ENCODE results near the gene SRSF6. TPM values are rescaled to one million over a fixed set of nuclear protein-coding genes. Genes with fewer than 3 reads are reported as not detected.

Gene SRSF6
- polyA plus RNA-seq, 2 of the 4 experiments (the other 2 are of a cell fraction): 99.3 to 145 TPM

GRCh38 chr20:43408848-43409576 is 48.7 kb upstream of the SRSF6 start (continued):
- TF ChIP-seq PBX3 (IDR thresholded peaks at IDR 0.05): no peak
- TF ChIP-seq RAD21 (conservative IDR thresholded peaks at IDR 0.05 in 1 of 2, IDR thresholded peaks at IDR 0.05 in 1 of 2): peak; percentile 59 to 84
- TF ChIP-seq ZNF302 (CRISPR knock-in tag; IDR thresholded peaks at IDR 0.05): no peak
- TF ChIP-seq KDM1A (IDR thresholded peaks at IDR 0.05; ENCODE audit: low read depth): no peak

- no peaks in the 10 kb centered on the region for H3K4me1 ChIP-seq
- no peak overlapping the region for H3K4me2 ChIP-seq
- ChIA-PET CTCF (interaction anchor here (0.6 to 1.4 kb wide), 4 partner anchors 20 to 1675 kb away, joined by 3 to 5 read pairs (median 3); no protein-coding TSS in a partner anchor), POLR2A (interaction anchor here (0.7 kb wide), 1 partner anchor 993 kb away, joined by 3 read pairs; no protein-coding TSS in a partner anchor)
- peaks cover 22% of the 10 kb centered on the region for H3K9me3 ChIP-seq
- H3K4me3 ChIP-seq: no peak overlapping the region
- no peak for TF ChIP-seq ZC3H11A (IDR thresholded peaks at IDR 0.05)
- no peak for TF ChIP-seq RFX5 (IDR thresholded peaks at IDR 0.05)
- TF ChIP-seq HES2 (IDR thresholded peaks at IDR 0.05): no peak
- TF ChIP-seq HOXB5 (CRISPR knock-in tag; IDR thresholded peaks at IDR 0.05): no peak
- no peak for TF ChIP-seq SREBF2 (IDR thresholded peaks at IDR 0.05)
- TF ChIP-seq JUN (IDR thresholded peaks at IDR 0.05): no peak
- no peak for TF ChIP-seq NFE2L2 (conservative IDR thresholded peaks at IDR 0.05; ENCODE audit: low read length)
- no peak for TF ChIP-seq FOXS1 (CRISPR knock-in tag; IDR thresholded peaks at IDR 0.05)
- no peak for TF ChIP-seq MYC (IDR thresholded peaks at IDR 0.05; ENCODE audit: borderline replicate concordance, low read length)
- TF ChIP-seq NR3C1 (IDR thresholded peaks at IDR 0.05): no peak
- TF ChIP-seq RNF2 (IDR thresholded peaks at IDR 0.05; ENCODE audit: borderline replicate concordance, low read depth): no peak
- TF ChIP-seq MAX (IDR thresholded peaks at IDR 0.05): no peak
- no peak for TF ChIP-seq TP53 (CRISPR knock-in tag; IDR thresholded peaks at IDR 0.05)
- no peak for TF ChIP-seq SMC3 (IDR thresholded peaks at IDR 0.05)
- no peak for TF ChIP-seq CTCF (IDR thresholded peaks at IDR 0.05)
- TF ChIP-seq FOSL2 (IDR thresholded peaks at IDR 0.05): no peak
- no peak for TF ChIP-seq FOSL2 (CRISPR knock-in tag; IDR thresholded peaks at IDR 0.05)
- no peak for TF ChIP-seq HEYL (CRISPR knock-in tag; IDR thresholded peaks at IDR 0.05)
- TF ChIP-seq RAD21 (conservative IDR thresholded peaks at IDR 0.05 in 1 of 2, IDR thresholded peaks at IDR 0.05 in 1 of 2): no peak; a peak in 1 of 5 replicates
- H3K27ac ChIP-seq: no peak overlapping the region
- DNase-seq (ENCODE audit: low read depth in 1 of 2, low spot score in 1 of 2) (no peak), FAIRE-seq (no peak), ATAC-seq (no peak)
- WGBS (ENCODE audit: missing lambda C conversion rate): 70% methylated on average over 2 of the region's 2 CpGs
Measured at GRCh38 chr20:43409577-43409913, 48.2 kb upstream of the SRSF6 start.
